Measurements from ENCODE around the gene SPRY4. TPM values are rescaled to one million over a fixed set of nuclear protein-coding genes. Genes with fewer than 3 reads are reported as not detected.

SPRY4 gene
- total and polyA plus RNA-seq, 10 donors: 0.76 to 33.5 (median 15.8) TPM

- H3K27me3 ChIP-seq (replicated peaks in 1 of 7): no peaks in the 10 kb centered on the region
- no peaks in the 10 kb centered on the region for H3K36me3 ChIP-seq
- no peak for DNase-seq
- 51 to 65% (median 55%) methylated on average over 3 of the region's 3 CpGs for WGBS, 5 donors
- no peak overlapping the region for H3K27ac ChIP-seq
- H3K4me3 ChIP-seq: no peak overlapping the region
- no peak for TF ChIP-seq POLR2AphosphoS5 (IDR thresholded peaks at IDR 0.05)
- no peak for TF ChIP-seq CTCF (IDR thresholded peaks at IDR 0.05 in 8 of 11, conservative IDR thresholded peaks at IDR 0.05 in 3 of 11)
- TF ChIP-seq POLR2A (IDR thresholded peaks at IDR 0.05): no peak
- peaks cover 0 to 11% (median 3%) of the 10 kb centered on the region in 8 donors for H3K9me3 ChIP-seq
- peaks cover 0 to 6% (median 0%) of the 10 kb centered on the region in 6 donors for H3K4me1 ChIP-seq
- intact Hi-C loops (cut with DNase I; ENCODE audit: low total_unique reads): no loop called here
These were observed 61.5 kb downstream of the SPRY4 start for GRCh38 chr5:142263346-142263745.

DNA sequence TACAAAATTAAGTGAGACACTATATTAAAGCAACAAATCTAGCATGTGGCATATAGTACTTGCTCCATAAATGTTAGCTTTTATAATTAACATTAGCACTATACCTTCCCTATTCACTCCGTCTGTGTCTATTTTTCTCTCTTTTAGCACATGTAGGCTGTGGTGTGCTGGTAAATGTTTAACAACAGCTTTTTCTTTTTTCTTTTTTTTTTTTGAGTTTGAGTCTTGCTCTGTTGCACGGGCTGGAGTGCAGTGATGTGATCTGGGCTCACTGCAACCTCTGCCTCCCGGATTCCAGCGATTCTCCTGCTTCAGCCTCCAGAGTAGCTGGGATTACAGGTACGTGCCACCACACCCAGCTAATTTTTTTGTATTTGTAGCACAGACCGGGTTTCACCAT lies 62.1 kb downstream of the SPRY4 start:
- no peaks in the 10 kb centered on the region for H3K36me3 ChIP-seq
- TF ChIP-seq POLR2A (IDR thresholded peaks at IDR 0.05) (no peak), POLR2AphosphoS5 (IDR thresholded peaks at IDR 0.05) (no peak)
- H3K27me3 ChIP-seq (replicated peaks in 1 of 7): no peaks in the 10 kb centered on the region
- intact Hi-C loops (cut with DNase I; ENCODE audit: low total_unique reads): no loop called here
- no peak overlapping the region for H3K4me3 ChIP-seq
- H3K4me1 ChIP-seq: peaks cover 0 to 6% (median 0%) of the 10 kb centered on the region in 6 donors
- 90 to 96% (median 92%) methylated on average over 6 of the region's 6 CpGs for WGBS, 5 donors
- peaks cover 0 to 11% (median 3%) of the 10 kb centered on the region in 8 donors for H3K9me3 ChIP-seq
- DNase-seq: no peak
- no peak overlapping the region for H3K27ac ChIP-seq

Small RNA genes lying within 50 kb of the gene (small RNA-seq; reads per million reads assigned to genes)
- gene RF02038: 0 reads per million in 4 donors
- gene RF02039: 0 reads per million in 4 donors

Other genes with a start within 250 kb of the SPRY4 start
- gene NDFIP1, start 216.2 kb downstream of the SPRY4 start, total RNA-seq: 100 to 1,000 TPM in 2 of 7 donors, 10 to 100 TPM in 5; 58.4 to 111 (median 88.7) TPM
- gene NDFIP1, start 216.2 kb downstream of the SPRY4 start, polyA plus RNA-seq: 10 to 100 TPM; 14.2 to 26.8 (median 26.7) TPM